ENCODE data around the gene KIAA1328. TPM values are rescaled to one million over a fixed set of nuclear protein-coding genes. Genes with fewer than 3 reads are reported as not detected.

The KIAA1328 gene
- polyA plus RNA-seq, 2 of the 4 experiments (the other 2 are of a cell fraction), result 1.7 to 3.9 TPM

DNA sequence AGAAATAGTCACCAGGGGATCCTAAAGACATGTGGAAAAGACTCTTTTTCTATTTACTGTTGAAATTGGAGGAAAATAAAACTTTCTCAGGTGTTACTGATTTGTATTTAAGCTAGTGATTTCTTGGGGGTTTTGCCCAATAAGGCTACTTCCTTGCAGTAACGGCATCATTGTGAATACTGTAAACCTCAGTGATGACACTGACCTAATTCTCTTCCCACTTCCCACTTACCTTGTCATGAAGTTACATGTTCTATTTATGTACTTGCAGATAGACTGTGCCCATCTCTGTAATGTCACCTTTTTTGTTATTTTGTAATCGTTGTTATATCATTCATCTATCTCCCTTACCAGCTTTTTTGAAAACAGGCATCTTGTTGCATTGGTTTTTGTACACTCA lies 134.5 kb downstream of the KIAA1328 start:
- H3K9me3 ChIP-seq, result no peaks in the 10 kb centered on the region
- H3K27ac ChIP-seq, result no peak overlapping the region
- DNase-seq (ENCODE audit: low read depth in 1 of 2, low spot score in 1 of 2) (no peak), FAIRE-seq (no peak), ATAC-seq (no peak)
- TF ChIP-seq JUNB (IDR thresholded peaks at IDR 0.05) (no peak), REST (IDR thresholded peaks at IDR 0.05) (no peak), FOSB (CRISPR knock-in tag; IDR thresholded peaks at IDR 0.05) (no peak), MAX (IDR thresholded peaks at IDR 0.05) (no peak), ZNF302 (CRISPR knock-in tag; IDR thresholded peaks at IDR 0.05) (no peak), EHMT2 (IDR thresholded peaks at IDR 0.05; ENCODE audit: low read depth) (no peak), CBX2 (IDR thresholded peaks at IDR 0.05; ENCODE audit: borderline replicate concordance, low read depth) (no peak), CHD2 (IDR thresholded peaks at IDR 0.05; ENCODE audit: low read length, partially characterized antibody) (no peak), ESRRA (IDR thresholded peaks at IDR 0.05; ENCODE audit: borderline replicate concordance, low read length) (no peak), RAD21 (conservative IDR thresholded peaks at IDR 0.05 in 1 of 2, IDR thresholded peaks at IDR 0.05 in 1 of 2) (no peak), POLR2A (IDR thresholded peaks at IDR 0.05; ENCODE audit: low read length) (no peak), FOSL2 (IDR thresholded peaks at IDR 0.05) (no peak), FOSL2 (CRISPR knock-in tag; IDR thresholded peaks at IDR 0.05) (no peak), CEBPB (IDR thresholded peaks at IDR 0.05) (no peak), TFCP2L1 (CRISPR knock-in tag; IDR thresholded peaks at IDR 0.05) (no peak), GATA3 (IDR thresholded peaks at IDR 0.05; ENCODE audit: borderline replicate concordance) (no peak)
- H3K4me3 ChIP-seq, result no peak overlapping the region
- ChIA-PET CTCF (no interaction called here), POLR2A (no interaction called here)
- WGBS (ENCODE audit: missing lambda C conversion rate), result 76% methylated on average over 2 of the region's 2 CpGs
- H3K4me1 ChIP-seq, result no peaks in the 10 kb centered on the region
- H3K4me2 ChIP-seq, result no peak overlapping the region

DNA sequence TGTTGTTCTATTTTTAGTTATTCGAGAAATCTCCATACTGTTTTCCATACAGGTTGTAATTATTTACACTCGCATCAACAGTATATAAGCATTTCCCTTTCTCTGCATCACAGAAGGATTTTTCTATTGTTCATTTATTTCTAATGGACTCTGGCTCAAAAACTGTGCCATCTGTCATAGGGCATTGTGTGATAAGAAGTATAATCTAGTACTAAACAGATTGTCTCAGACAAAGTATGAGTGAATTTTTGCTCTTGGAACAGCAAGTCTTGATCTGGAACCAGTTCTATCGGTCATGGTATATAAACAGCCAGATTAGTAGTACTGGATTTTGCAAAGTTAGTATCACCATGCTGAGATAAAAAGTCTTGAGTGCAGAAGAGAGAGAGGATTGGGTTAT lies 145.8 kb downstream of the KIAA1328 start:
- ATAC-seq (no peak), DNase-seq (ENCODE audit: low read depth in 1 of 2, low spot score in 1 of 2) (no peak), FAIRE-seq (no peak)
- H3K4me3 ChIP-seq, result no peak overlapping the region
- no peak for TF ChIP-seq BHLHE40 (IDR thresholded peaks at IDR 0.05; ENCODE audit: low read depth, low read length)
- TF ChIP-seq CHD2 (IDR thresholded peaks at IDR 0.05; ENCODE audit: low read length, partially characterized antibody), result no peak
- no peak for TF ChIP-seq MAFK (IDR thresholded peaks at IDR 0.05; ENCODE audit: partially characterized antibody)
- TF ChIP-seq ZSCAN20 (CRISPR knock-in tag; IDR thresholded peaks at IDR 0.05), result no peak
- H3K9me3 ChIP-seq, result no peaks in the 10 kb centered on the region
- POLR2A ChIA-PET, result no interaction called here
- no peaks in the 10 kb centered on the region for H3K4me1 ChIP-seq
- no peak overlapping the region for H3K4me2 ChIP-seq
- WGBS (ENCODE audit: missing lambda C conversion rate), result 80% methylated on average over 3 of the region's 3 CpGs
- CTCF ChIA-PET, result no interaction called here
- H3K27ac ChIP-seq, result no peak overlapping the region

DNA sequence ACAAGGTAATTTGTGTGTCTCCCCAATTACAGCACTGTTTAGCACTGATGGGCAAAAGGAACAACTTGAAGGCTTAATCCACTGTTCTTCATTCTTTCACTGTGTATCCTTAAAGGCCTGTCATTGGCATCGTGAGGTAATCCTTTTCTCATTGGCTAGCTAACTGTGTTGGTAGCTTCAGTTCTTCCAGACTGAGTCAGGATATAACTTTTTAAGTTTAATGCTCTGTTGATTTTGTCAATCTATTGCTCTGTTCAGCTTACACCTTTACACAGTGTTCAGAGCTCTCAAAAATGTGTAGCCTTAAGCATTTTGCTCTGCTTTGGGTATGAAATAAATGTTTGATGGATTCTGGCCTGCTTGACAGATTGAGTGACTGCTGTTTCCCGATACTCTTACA lies 148.2 kb downstream of the KIAA1328 start:
- WGBS (ENCODE audit: missing lambda C conversion rate), result 66% methylated on average over 2 of the region's 2 CpGs
- Histone ChIP-seq H3K9me3 (no peaks in the 10 kb centered on the region), H3K4me3 (no peak overlapping the region), H3K4me2 (no peak overlapping the region), H3K4me1 (no peaks in the 10 kb centered on the region), H3K27ac (no peak overlapping the region)
- ATAC-seq (no peak), FAIRE-seq (no peak), DNase-seq (ENCODE audit: low read depth in 1 of 2, low spot score in 1 of 2) (no peak)
- ChIA-PET POLR2A (no interaction called here), CTCF (no interaction called here)
- no peak for TF ChIP-seq REST (IDR thresholded peaks at IDR 0.05)
- no peak for TF ChIP-seq ESRRA (IDR thresholded peaks at IDR 0.05; ENCODE audit: borderline replicate concordance, low read length)
- TF ChIP-seq EHF (CRISPR knock-in tag; IDR thresholded peaks at IDR 0.05), result no peak
- TF ChIP-seq HEYL (CRISPR knock-in tag; IDR thresholded peaks at IDR 0.05), result no peak
- no peak for TF ChIP-seq FOXS1 (CRISPR knock-in tag; IDR thresholded peaks at IDR 0.05)
- TF ChIP-seq CTCF (IDR thresholded peaks at IDR 0.05), result no peak
- TF ChIP-seq MAX (IDR thresholded peaks at IDR 0.05), result no peak
- TF ChIP-seq CHD4 (IDR thresholded peaks at IDR 0.05; ENCODE audit: borderline replicate concordance), result no peak
- no peak for TF ChIP-seq FOSL2 (IDR thresholded peaks at IDR 0.05)
- TF ChIP-seq FOSL2 (CRISPR knock-in tag; IDR thresholded peaks at IDR 0.05), result no peak
- no peak for TF ChIP-seq BCL3 (IDR thresholded peaks at IDR 0.05)
